ENCODE data around the gene FBXL4. TPM values are rescaled to one million over a fixed set of nuclear protein-coding genes. Genes with fewer than 3 reads are reported as not detected.

Gene FBXL4
- total RNA-seq, 2 experiments from 2014 or later, result 12.5 to 15.4 TPM

GRCh38 chr6:98894810-98895209, 52.9 kb downstream of the FBXL4 start:
- POLR2A ChIA-PET, result no interaction called here
- Mint-ChIP-seq H3K9me3 (peaks cover 2% of the 10 kb centered on the region), H3K4me1 (peaks cover 4% of the 10 kb centered on the region), H3K27me3 (no peaks in the 10 kb centered on the region), H3K4me3 (no peak overlapping the region), H3K36me3 (peaks cover 28% of the 10 kb centered on the region), H3K27ac (no peak overlapping the region)
- ATAC-seq (ENCODE audit: low read depth) (no peak), DNase-seq (no peak)

- H3K9me3 Mint-ChIP-seq, result no peaks in the 10 kb centered on the region
- ATAC-seq (ENCODE audit: low read depth) (no peak), DNase-seq (no peak)
- no peak overlapping the region for H3K27ac Mint-ChIP-seq
- H3K4me3 Mint-ChIP-seq, result no peak overlapping the region
- no peaks in the 10 kb centered on the region for H3K27me3 Mint-ChIP-seq
- peaks cover 11% of the 10 kb centered on the region for H3K36me3 Mint-ChIP-seq
- POLR2A ChIA-PET, result no interaction called here
- H3K4me1 Mint-ChIP-seq, result no peaks in the 10 kb centered on the region
Measured at GRCh38 chr6:98887650-98888049, 60.1 kb downstream of the FBXL4 start.

DNA sequence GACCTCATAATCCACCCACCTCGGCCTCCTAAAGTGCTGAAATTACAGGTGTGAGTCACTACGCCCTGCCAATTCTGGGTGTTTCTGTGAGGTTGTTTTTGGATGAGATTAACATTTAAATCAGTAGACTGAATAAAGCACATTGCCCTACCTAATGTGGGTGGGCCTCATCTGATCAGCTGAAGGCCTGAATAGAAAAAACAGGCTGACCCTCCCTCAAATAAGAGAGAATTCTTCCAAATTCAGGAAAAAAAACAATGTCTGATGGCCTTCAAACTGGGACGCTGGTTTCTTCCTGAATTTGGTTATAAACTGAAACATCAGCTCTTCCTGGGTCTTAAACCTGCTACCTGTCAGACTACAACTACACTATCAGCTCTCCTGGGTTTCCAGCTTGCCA, 62.4 kb downstream of the FBXL4 start:
- ATAC-seq (ENCODE audit: low read depth) (no peak), DNase-seq (no peak)
- H3K27ac Mint-ChIP-seq, result no peak overlapping the region
- peaks cover 5% of the 10 kb centered on the region for H3K4me1 Mint-ChIP-seq
- no peaks in the 10 kb centered on the region for H3K9me3 Mint-ChIP-seq
- POLR2A ChIA-PET, result no interaction called here
- H3K36me3 Mint-ChIP-seq, result peaks cover 14% of the 10 kb centered on the region
- no peaks in the 10 kb centered on the region for H3K27me3 Mint-ChIP-seq
- H3K4me3 Mint-ChIP-seq, result no peak overlapping the region

DNA sequence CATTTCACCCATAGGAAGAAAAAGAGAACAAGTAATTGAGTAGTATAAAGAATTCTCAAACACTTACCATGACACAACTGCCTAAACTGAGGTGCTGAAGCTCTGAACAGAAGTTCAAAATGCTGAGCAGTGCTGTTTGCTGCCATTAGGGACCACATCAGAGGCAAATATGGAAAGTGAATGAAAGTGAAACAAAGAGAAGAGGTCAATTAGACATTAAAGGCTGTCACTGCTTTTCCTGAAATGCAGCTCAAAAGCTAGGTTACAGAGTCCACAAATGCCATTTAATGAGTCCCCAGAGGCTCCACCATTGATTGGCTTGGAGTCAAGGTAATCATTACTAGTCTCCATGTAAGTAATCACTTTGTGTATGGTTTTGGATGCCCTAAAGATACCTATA, 67.3 kb downstream of the FBXL4 start:
- H3K4me3 Mint-ChIP-seq, result peak overlapping the region; percentile 6
- no peaks in the 10 kb centered on the region for H3K27me3 Mint-ChIP-seq
- ATAC-seq (ENCODE audit: low read depth) (peak; percentile 88), DNase-seq (no peak)
- peak overlapping the region; percentile 7 for H3K27ac Mint-ChIP-seq
- H3K4me1 Mint-ChIP-seq, result peaks cover 7% of the 10 kb centered on the region
- H3K36me3 Mint-ChIP-seq, result peaks cover 23% of the 10 kb centered on the region
- no peaks in the 10 kb centered on the region for H3K9me3 Mint-ChIP-seq
- POLR2A ChIA-PET, result no interaction called here

DNA sequence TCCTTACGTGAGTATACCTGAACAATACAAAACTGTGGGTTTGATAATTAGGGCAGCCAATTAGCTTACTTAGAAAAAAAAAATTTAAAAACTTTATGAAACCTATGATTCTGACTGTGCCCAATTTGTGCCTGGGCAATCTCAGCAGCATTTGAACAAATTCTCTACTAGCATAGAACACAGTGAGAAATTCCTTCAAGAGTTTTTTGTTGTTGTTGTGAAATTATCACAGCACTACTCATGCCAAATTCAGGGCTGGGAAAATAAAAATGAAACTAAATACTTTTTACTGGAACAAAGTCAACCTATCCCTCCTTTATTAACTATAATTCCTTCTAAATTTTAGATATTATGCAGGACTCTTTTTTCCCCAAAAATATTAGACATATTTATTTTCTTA, 70.5 kb downstream of the FBXL4 start:
- DNase-seq (no peak), ATAC-seq (ENCODE audit: low read depth) (no peak)
- H3K36me3 Mint-ChIP-seq, result peaks cover 24% of the 10 kb centered on the region
- POLR2A ChIA-PET, result no interaction called here
- H3K27me3 Mint-ChIP-seq, result no peaks in the 10 kb centered on the region
- H3K4me1 Mint-ChIP-seq, result peaks cover 7% of the 10 kb centered on the region
- H3K27ac Mint-ChIP-seq, result no peak overlapping the region
- no peak overlapping the region for H3K4me3 Mint-ChIP-seq
- no peaks in the 10 kb centered on the region for H3K9me3 Mint-ChIP-seq

- Mint-ChIP-seq H3K27me3 (no peaks in the 10 kb centered on the region), H3K4me3 (no peak overlapping the region), H3K27ac (no peak overlapping the region), H3K4me1 (peaks cover 2% of the 10 kb centered on the region), H3K36me3 (peaks cover 27% of the 10 kb centered on the region), H3K9me3 (no peaks in the 10 kb centered on the region)
- POLR2A ChIA-PET, result no interaction called here
- DNase-seq (no peak), ATAC-seq (ENCODE audit: low read depth) (no peak)
Measured at GRCh38 chr6:98875375-98875774, 72.4 kb downstream of the FBXL4 start.

DNA sequence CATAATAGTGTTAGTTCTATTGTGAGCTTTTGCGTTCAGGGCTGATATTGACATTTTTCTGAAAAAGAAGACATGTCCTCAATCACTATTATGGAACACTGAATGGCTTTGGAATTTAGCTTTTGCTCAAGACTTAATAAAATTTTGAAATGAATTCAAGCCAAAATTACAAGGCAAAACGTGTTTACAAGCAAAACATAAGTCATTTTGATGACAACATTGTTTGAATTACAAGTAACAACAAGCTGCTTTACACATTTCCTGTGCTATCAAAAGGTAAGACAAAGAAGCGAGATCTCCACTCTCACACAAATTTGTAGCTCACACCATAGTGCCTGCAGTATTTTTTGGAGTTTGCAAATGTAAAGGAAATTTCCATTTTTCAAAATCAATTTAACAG, 75.9 kb downstream of the FBXL4 start:
- H3K36me3 Mint-ChIP-seq, result peaks cover 24% of the 10 kb centered on the region
- DNase-seq (no peak), ATAC-seq (ENCODE audit: low read depth) (no peak)
- no peak overlapping the region for H3K27ac Mint-ChIP-seq
- POLR2A ChIA-PET, result no interaction called here
- no peak overlapping the region for H3K4me3 Mint-ChIP-seq
- no peaks in the 10 kb centered on the region for H3K4me1 Mint-ChIP-seq
- H3K27me3 Mint-ChIP-seq, result no peaks in the 10 kb centered on the region
- H3K9me3 Mint-ChIP-seq, result no peaks in the 10 kb centered on the region

DNA sequence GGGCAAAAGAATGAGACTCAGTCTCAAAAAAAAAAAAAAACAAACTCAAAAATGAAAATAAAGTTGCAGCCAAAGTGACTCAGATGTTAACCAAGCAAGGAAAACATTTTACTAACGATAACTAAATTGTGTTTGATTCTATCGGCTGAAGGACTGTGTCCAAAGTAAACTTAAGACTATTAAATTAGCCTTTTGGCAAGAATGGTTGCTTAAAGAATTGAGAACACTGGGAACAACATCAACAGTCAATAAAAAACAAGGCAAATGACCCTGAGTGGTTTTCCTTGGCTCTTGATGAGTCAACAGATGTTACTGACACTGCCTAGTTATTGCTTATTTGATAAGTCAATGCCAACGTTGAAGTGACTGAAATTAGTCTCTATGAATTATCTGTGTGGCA, 76.7 kb downstream of the FBXL4 start:
- H3K27me3 Mint-ChIP-seq, result no peaks in the 10 kb centered on the region
- peaks cover 4% of the 10 kb centered on the region for H3K9me3 Mint-ChIP-seq
- POLR2A ChIA-PET, result no interaction called here
- H3K27ac Mint-ChIP-seq, result no peak overlapping the region
- ATAC-seq (ENCODE audit: low read depth), result no peak
- DNase-seq, result no peak
- H3K36me3 Mint-ChIP-seq, result peaks cover 24% of the 10 kb centered on the region
- no peak overlapping the region for H3K4me3 Mint-ChIP-seq
- no peaks in the 10 kb centered on the region for H3K4me1 Mint-ChIP-seq

DNA sequence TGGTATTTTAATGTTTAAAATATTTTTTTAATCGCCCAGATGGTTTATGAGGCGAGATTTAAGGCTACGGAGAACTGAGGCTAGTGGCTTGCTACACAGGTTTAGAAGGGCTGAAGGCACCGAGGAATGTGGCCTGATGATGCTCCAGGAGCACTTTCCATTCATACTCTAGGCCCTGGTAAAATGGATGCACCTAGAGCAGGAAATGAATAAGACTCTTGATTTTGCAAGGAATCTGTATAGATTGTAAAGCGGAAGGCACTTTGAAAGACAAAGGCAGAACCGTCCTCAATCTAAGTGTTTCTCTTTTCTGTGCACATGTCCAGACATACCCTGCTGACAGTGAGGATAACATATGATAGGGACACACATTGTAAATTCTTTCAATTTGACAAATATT, 83.2 kb downstream of the FBXL4 start:
- POLR2A ChIA-PET, result no interaction called here
- Mint-ChIP-seq H3K36me3 (peaks cover 9% of the 10 kb centered on the region), H3K27ac (no peak overlapping the region), H3K9me3 (peaks cover 5% of the 10 kb centered on the region), H3K27me3 (no peaks in the 10 kb centered on the region), H3K4me3 (no peak overlapping the region), H3K4me1 (no peaks in the 10 kb centered on the region)
- DNase-seq (no peak), ATAC-seq (ENCODE audit: low read depth) (no peak)

- peaks cover 2% of the 10 kb centered on the region for H3K36me3 Mint-ChIP-seq
- peak overlapping the region; percentile 33 for H3K4me3 Mint-ChIP-seq
- DNase-seq, result no peak
- POLR2A ChIA-PET, result no interaction called here
- no peaks in the 10 kb centered on the region for H3K9me3 Mint-ChIP-seq
- no peak for ATAC-seq (ENCODE audit: low read depth)
- H3K4me1 Mint-ChIP-seq, result peaks cover 18% of the 10 kb centered on the region
- peaks cover 68% of the 10 kb centered on the region for H3K27me3 Mint-ChIP-seq
- H3K27ac Mint-ChIP-seq, result no peak overlapping the region
Measured at GRCh38 chr6:98848539-98849242, 99.1 kb downstream of the FBXL4 start.

- DNase-seq, result peak; percentile 42
- peaks cover 18% of the 10 kb centered on the region for H3K4me1 Mint-ChIP-seq
- no peaks in the 10 kb centered on the region for H3K9me3 Mint-ChIP-seq
- H3K27me3 Mint-ChIP-seq, result peaks cover 74% of the 10 kb centered on the region
- H3K36me3 Mint-ChIP-seq, result peaks cover 2% of the 10 kb centered on the region
- H3K27ac Mint-ChIP-seq, result no peak overlapping the region
- peak overlapping the region; percentile 33 for H3K4me3 Mint-ChIP-seq
- POLR2A ChIA-PET, result no interaction called here
- peak; percentile 47 for ATAC-seq (ENCODE audit: low read depth)
Measured at GRCh38 chr6:98847779-98848538, 99.8 kb downstream of the FBXL4 start.

DNA sequence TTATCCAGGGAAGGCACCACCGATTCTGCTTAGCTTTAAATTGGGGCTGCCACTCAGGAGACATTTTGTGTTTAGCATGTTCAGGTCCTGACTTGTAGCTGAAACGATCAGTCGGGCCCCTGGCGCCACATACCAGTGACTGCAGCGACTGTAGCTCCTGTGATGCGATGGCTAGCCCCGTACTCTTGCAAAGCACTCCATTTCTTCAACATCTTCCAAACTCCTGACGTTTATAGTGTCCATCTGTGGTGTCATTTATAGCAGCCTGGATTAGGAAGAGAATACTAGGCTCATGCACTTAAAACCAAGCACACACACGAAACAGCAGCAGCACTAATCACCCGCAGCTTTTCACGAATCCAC, 100.3 kb downstream of the FBXL4 start:
- DNase-seq (no peak), ATAC-seq (ENCODE audit: low read depth) (no peak)
- H3K4me1 Mint-ChIP-seq, result peaks cover 18% of the 10 kb centered on the region
- POLR2A ChIA-PET, result no interaction called here
- H3K27me3 Mint-ChIP-seq, result peaks cover 79% of the 10 kb centered on the region
- no peaks in the 10 kb centered on the region for H3K9me3 Mint-ChIP-seq
- no peak overlapping the region for H3K4me3 Mint-ChIP-seq
- no peak overlapping the region for H3K27ac Mint-ChIP-seq
- H3K36me3 Mint-ChIP-seq, result peaks cover 4% of the 10 kb centered on the region

DNA sequence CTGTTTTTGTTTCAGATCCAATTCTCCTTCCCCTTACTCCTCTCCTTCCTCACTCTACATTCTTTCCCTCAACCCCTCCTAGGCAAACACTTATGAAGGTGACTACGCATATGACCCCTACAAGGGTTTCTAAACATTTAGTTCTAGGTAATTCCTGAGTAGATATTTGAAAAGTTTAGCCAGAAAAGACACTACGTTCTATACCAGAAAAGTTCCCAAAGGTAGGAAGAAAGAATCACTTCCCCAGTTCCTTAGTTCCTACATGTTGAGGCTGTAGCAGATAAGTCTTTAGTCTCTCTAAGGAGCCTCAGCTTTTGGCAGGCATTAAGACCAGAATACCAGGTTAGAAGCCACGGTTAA, 101.7 kb downstream of the FBXL4 start:
- Mint-ChIP-seq H3K4me1 (peaks cover 18% of the 10 kb centered on the region), H3K4me3 (no peak overlapping the region), H3K36me3 (peaks cover 4% of the 10 kb centered on the region), H3K27ac (no peak overlapping the region), H3K27me3 (peaks cover 84% of the 10 kb centered on the region), H3K9me3 (no peaks in the 10 kb centered on the region)
- no peak for DNase-seq
- POLR2A ChIA-PET, result no interaction called here
- ATAC-seq (ENCODE audit: low read depth), result no peak

GRCh38 chr6:98845211-98846020, 102.3 kb downstream of the FBXL4 start:
- DNase-seq, result peak; percentile 77
- Mint-ChIP-seq H3K36me3 (peaks cover 4% of the 10 kb centered on the region), H3K27ac (no peak overlapping the region), H3K9me3 (no peaks in the 10 kb centered on the region), H3K4me3 (peak overlapping the region; percentile 26), H3K27me3 (peaks cover 84% of the 10 kb centered on the region), H3K4me1 (peaks cover 18% of the 10 kb centered on the region)
- POLR2A ChIA-PET, result no interaction called here
- ATAC-seq (ENCODE audit: low read depth), result peak; percentile 53

Data from activated naive CD8-positive, alpha-beta T cell treated with anti-CD3 and anti-CD28 coated beads, Interleukin-2, amount 10 ng/mL, durations not matched to agents 7 days and 5 days (primary cell).